Measurements from ENCODE around the gene PTCH1. TPM values are rescaled to one million over a fixed set of nuclear protein-coding genes. Genes with fewer than 3 reads are reported as not detected.

PTCH1 gene
- total RNA-seq, 2 experiments from 2014 or later, result 5.0 to 6.1 TPM

DNA sequence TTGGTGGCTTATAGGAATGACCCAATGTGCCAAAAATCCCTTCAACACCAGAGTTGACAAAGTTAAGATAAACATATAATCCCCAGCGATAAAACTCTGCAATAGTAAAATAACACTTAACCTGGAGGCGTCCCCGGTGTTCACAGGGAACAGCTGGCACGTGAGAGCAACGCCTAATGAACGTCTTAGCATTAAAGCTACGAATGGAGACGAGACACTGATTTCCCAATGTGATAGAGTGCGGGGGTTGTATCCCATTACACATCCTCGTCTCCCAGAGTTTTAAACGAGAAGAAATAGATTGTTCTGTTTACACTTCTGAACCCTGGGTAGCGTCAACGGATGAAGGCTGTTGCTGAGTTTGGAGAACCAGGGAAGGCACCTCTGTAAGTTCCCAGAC, 57.6 kb downstream of the PTCH1 start:
- Mint-ChIP-seq H3K36me3 (ENCODE audit: low read depth) (no peaks in the 10 kb centered on the region), H3K9me3 (ENCODE audit: insufficient read depth) (no peaks in the 10 kb centered on the region), H3K4me3 (no peak overlapping the region), H3K27me3 (ENCODE audit: low read depth) (peaks cover 16% of the 10 kb centered on the region), H3K4me1 (ENCODE audit: low read depth) (peaks cover 28% of the 10 kb centered on the region), H3K27ac (no peak overlapping the region)
- ChIA-PET CTCF (no interaction called here), POLR2A (no interaction called here)
- DNase-seq, result no peak
- no peak for ATAC-seq

- ChIA-PET CTCF (no interaction called here), POLR2A (no interaction called here)
- Mint-ChIP-seq H3K36me3 (ENCODE audit: low read depth) (no peaks in the 10 kb centered on the region), H3K27me3 (ENCODE audit: low read depth) (peaks cover 20% of the 10 kb centered on the region), H3K4me3 (no peak overlapping the region), H3K27ac (no peak overlapping the region), H3K4me1 (ENCODE audit: low read depth) (peaks cover 26% of the 10 kb centered on the region), H3K9me3 (ENCODE audit: insufficient read depth) (no peaks in the 10 kb centered on the region)
- no peak for DNase-seq
- ATAC-seq, result no peak
These were observed 58.1 kb downstream of the PTCH1 start for GRCh38 chr9:95458666-95459065.

DNA sequence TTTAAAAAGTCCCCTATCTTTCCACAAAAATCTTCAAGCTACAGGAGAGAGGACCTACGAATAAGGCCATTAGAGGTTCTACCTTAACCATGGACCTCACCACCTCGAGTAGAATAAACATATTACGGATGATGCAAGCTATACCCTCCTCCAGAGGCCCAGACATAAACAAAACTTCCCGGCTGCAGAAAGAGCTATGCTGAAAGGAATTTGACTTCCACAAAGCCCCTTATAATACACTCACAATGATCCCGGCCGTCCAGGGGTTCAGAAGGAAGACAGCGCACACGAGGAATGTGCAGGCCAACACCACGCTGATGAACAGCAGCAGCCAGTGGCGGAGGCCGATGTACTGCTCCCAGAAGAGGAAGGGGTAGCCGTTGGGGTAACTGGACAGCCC, 59.0 kb downstream of the PTCH1 start:
- H3K4me3 Mint-ChIP-seq, result no peak overlapping the region
- H3K4me1 Mint-ChIP-seq (ENCODE audit: low read depth), result peaks cover 19% of the 10 kb centered on the region

GRCh38 chr9:95455714-95456113, 61.1 kb downstream of the PTCH1 start:
- CTCF ChIA-PET, result no interaction called here

More for the DNA sequence above, 59.0 kb downstream of the PTCH1 start:
- ATAC-seq (no peak), DNase-seq (no peak)
- no peaks in the 10 kb centered on the region for H3K9me3 Mint-ChIP-seq (ENCODE audit: insufficient read depth)
- H3K27me3 Mint-ChIP-seq (ENCODE audit: low read depth), result peaks cover 21% of the 10 kb centered on the region
- no peaks in the 10 kb centered on the region for H3K36me3 Mint-ChIP-seq (ENCODE audit: low read depth)
- no peak overlapping the region for H3K27ac Mint-ChIP-seq
- CTCF ChIA-PET, result no interaction called here
- POLR2A ChIA-PET, result no interaction called here

DNA sequence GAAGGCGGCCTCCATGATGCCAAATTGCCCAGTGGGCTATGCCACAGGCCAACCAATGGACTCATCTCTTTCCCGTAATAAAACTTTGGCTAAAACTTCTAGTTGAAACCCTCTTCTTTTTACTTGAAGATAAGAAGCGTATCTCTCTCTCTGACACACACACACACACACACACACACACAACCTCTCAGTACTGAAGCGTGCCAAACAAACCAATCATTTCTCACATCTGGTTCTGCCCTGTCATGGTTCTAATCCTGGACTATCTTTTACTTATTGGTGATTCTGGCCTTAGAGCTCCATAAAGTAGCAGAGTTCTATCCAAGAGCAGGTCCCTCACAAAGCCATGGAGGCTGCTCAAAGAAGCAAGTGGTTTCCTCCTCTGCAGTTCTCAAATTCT, 64.6 kb downstream of the PTCH1 start:
- H3K36me3 Mint-ChIP-seq (ENCODE audit: low read depth), result no peaks in the 10 kb centered on the region
- no peak for ATAC-seq
- H3K4me3 Mint-ChIP-seq, result no peak overlapping the region
- no peaks in the 10 kb centered on the region for H3K4me1 Mint-ChIP-seq (ENCODE audit: low read depth)
- POLR2A ChIA-PET, result no interaction called here
- peaks cover 12% of the 10 kb centered on the region for H3K27me3 Mint-ChIP-seq (ENCODE audit: low read depth)
- no peaks in the 10 kb centered on the region for H3K9me3 Mint-ChIP-seq (ENCODE audit: insufficient read depth)
- CTCF ChIA-PET, result no interaction called here
- no peak overlapping the region for H3K27ac Mint-ChIP-seq
- no peak for DNase-seq

More at GRCh38 chr9:95455714-95456113, 61.1 kb downstream of the PTCH1 start:
- no peak overlapping the region for H3K27ac Mint-ChIP-seq
- no peaks in the 10 kb centered on the region for H3K36me3 Mint-ChIP-seq (ENCODE audit: low read depth)
- H3K4me1 Mint-ChIP-seq (ENCODE audit: low read depth), result no peaks in the 10 kb centered on the region
- no peak for ATAC-seq
- POLR2A ChIA-PET, result no interaction called here
- peaks cover 16% of the 10 kb centered on the region for H3K27me3 Mint-ChIP-seq (ENCODE audit: low read depth)
- H3K4me3 Mint-ChIP-seq, result no peak overlapping the region
- DNase-seq, result no peak
- no peaks in the 10 kb centered on the region for H3K9me3 Mint-ChIP-seq (ENCODE audit: insufficient read depth)

DNA sequence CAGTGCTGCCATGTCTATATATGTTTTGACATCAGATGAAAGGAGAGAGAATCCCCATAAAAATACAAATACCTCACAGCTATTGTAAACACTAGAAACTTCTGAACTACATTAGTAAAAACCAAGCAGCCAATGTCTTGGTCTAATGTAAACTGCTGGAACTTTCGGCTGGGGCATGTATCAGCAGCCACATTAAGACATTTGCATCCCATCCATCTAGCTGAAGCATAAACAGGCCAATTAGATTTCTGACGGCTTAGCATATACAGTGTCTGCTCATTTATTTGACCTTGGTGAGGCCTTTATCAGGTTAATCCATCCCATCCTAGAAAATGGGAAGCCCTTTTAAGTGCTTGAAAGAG, 65.7 kb downstream of the PTCH1 start:
- ATAC-seq (no peak), DNase-seq (no peak)
- H3K9me3 Mint-ChIP-seq (ENCODE audit: insufficient read depth), result no peaks in the 10 kb centered on the region
- POLR2A ChIA-PET, result no interaction called here
- peaks cover 12% of the 10 kb centered on the region for H3K27me3 Mint-ChIP-seq (ENCODE audit: low read depth)
- H3K4me1 Mint-ChIP-seq (ENCODE audit: low read depth), result no peaks in the 10 kb centered on the region
- no peaks in the 10 kb centered on the region for H3K36me3 Mint-ChIP-seq (ENCODE audit: low read depth)
- CTCF ChIA-PET, result no interaction called here
- no peak overlapping the region for H3K4me3 Mint-ChIP-seq
- H3K27ac Mint-ChIP-seq, result no peak overlapping the region

DNA sequence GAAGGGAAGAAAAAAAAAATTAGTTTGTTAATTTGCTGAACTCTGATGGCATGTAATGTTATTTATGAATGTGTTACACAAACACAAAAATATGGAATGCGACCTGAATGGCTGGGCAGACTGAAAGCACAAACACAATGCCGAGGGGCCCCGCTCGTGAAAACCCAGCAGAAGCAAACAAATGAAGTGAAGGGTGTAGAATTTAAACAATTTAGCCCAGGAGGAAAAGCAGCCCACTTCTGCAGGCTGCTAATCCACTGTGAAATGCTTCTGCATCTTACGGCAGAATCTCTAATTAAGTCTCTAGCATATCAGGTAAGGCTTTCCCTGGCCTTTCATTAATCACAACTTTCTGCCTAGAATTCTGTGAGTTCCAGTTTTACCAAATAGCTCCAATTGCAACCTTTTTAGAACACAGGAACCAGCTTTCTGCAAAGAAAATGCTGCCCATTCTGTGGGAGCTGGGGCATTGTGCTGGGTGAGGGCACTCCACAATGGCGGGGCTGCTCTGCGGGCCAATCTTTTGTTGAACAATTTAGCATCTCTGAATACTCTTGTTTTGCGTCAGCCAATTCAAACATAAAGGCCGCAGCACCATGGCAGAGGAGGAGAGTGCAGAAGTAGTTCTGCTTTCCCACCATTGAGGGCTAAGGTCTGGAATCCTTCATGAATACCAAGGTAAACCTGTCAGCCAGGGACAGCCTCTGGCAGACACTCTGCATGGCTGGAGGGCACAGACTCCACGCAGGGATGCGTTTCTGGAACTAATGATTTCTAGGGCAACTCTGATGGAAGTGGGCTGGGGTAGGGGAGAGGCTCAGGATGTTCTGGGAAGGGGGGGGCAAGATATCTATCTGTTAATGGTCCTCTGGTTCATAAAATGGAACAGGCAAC, 66.4 kb downstream of the PTCH1 start:
- POLR2A ChIA-PET, result no interaction called here
- H3K4me3 Mint-ChIP-seq, result no peak overlapping the region
- no peaks in the 10 kb centered on the region for H3K36me3 Mint-ChIP-seq (ENCODE audit: low read depth)

GRCh38 chr9:95449016-95449415, 67.8 kb downstream of the PTCH1 start:
- ChIA-PET POLR2A (interaction anchor here (0.7 kb wide), 1 partner anchor 29 kb away, joined by 3 read pairs; no protein-coding TSS in a partner anchor), CTCF (no interaction called here)
- no peak for DNase-seq
- H3K4me1 Mint-ChIP-seq (ENCODE audit: low read depth), result peaks cover 3% of the 10 kb centered on the region
- no peaks in the 10 kb centered on the region for H3K36me3 Mint-ChIP-seq (ENCODE audit: low read depth)
- H3K4me3 Mint-ChIP-seq, result no peak overlapping the region
- no peak overlapping the region for H3K27ac Mint-ChIP-seq
- H3K9me3 Mint-ChIP-seq (ENCODE audit: insufficient read depth), result no peaks in the 10 kb centered on the region
- peaks cover 13% of the 10 kb centered on the region for H3K27me3 Mint-ChIP-seq (ENCODE audit: low read depth)
- no peak for ATAC-seq

More for the DNA sequence above, 66.4 kb downstream of the PTCH1 start:
- peaks cover 14% of the 10 kb centered on the region for H3K27me3 Mint-ChIP-seq (ENCODE audit: low read depth)
- DNase-seq (no peak), ATAC-seq (no peak)
- CTCF ChIA-PET, result no interaction called here
- H3K4me1 Mint-ChIP-seq (ENCODE audit: low read depth), result no peaks in the 10 kb centered on the region
- no peak overlapping the region for H3K27ac Mint-ChIP-seq
- no peaks in the 10 kb centered on the region for H3K9me3 Mint-ChIP-seq (ENCODE audit: insufficient read depth)

GRCh38 chr9:95447660-95448420, 68.9 kb downstream of the PTCH1 start:
- no peak for ATAC-seq
- H3K27me3 Mint-ChIP-seq (ENCODE audit: low read depth), result peaks cover 11% of the 10 kb centered on the region
- no peak for DNase-seq
- ChIA-PET POLR2A (no interaction called here), CTCF (no interaction called here)
- peaks cover 3% of the 10 kb centered on the region for H3K4me1 Mint-ChIP-seq (ENCODE audit: low read depth)
- H3K9me3 Mint-ChIP-seq (ENCODE audit: insufficient read depth), result no peaks in the 10 kb centered on the region
- no peak overlapping the region for H3K27ac Mint-ChIP-seq
- H3K4me3 Mint-ChIP-seq, result no peak overlapping the region
- no peaks in the 10 kb centered on the region for H3K36me3 Mint-ChIP-seq (ENCODE audit: low read depth)

- ChIA-PET CTCF (no interaction called here), POLR2A (no interaction called here)
- no peak overlapping the region for H3K4me3 Mint-ChIP-seq
- no peak overlapping the region for H3K27ac Mint-ChIP-seq
- no peaks in the 10 kb centered on the region for H3K9me3 Mint-ChIP-seq (ENCODE audit: insufficient read depth)
- DNase-seq, result no peak
- no peaks in the 10 kb centered on the region for H3K36me3 Mint-ChIP-seq (ENCODE audit: low read depth)
- H3K4me1 Mint-ChIP-seq (ENCODE audit: low read depth), result peaks cover 3% of the 10 kb centered on the region
- no peak for ATAC-seq
- H3K27me3 Mint-ChIP-seq (ENCODE audit: low read depth), result peaks cover 16% of the 10 kb centered on the region
These were observed 69.8 kb downstream of the PTCH1 start for GRCh38 chr9:95446984-95447383.

DNA sequence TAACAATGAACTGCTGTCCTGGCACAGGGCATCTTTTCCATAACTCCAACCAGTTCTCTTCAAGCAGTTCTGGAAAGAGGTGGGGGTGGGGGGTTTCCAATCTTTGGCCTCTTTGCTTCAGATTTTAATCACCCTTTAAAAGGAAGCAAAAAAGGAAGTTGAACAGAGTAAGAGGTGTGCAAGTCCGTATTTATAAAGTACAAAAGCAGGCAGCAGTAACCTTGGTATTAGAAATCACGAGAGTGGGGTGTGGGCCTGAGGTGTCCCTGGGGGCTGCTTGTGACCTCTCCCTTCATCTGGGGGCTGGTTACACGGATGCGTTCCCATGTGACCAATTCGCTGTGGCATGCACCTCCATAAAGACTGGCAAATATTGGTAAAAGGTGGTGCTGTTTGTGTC, 70.5 kb downstream of the PTCH1 start:
- no peaks in the 10 kb centered on the region for H3K36me3 Mint-ChIP-seq (ENCODE audit: low read depth)
- DNase-seq, result no peak
- peaks cover 13% of the 10 kb centered on the region for H3K27me3 Mint-ChIP-seq (ENCODE audit: low read depth)
- no peak overlapping the region for H3K27ac Mint-ChIP-seq
- H3K9me3 Mint-ChIP-seq (ENCODE audit: insufficient read depth), result no peaks in the 10 kb centered on the region
- H3K4me1 Mint-ChIP-seq (ENCODE audit: low read depth), result peaks cover 3% of the 10 kb centered on the region
- ChIA-PET POLR2A (no interaction called here), CTCF (no interaction called here)
- ATAC-seq, result no peak
- no peak overlapping the region for H3K4me3 Mint-ChIP-seq

DNA sequence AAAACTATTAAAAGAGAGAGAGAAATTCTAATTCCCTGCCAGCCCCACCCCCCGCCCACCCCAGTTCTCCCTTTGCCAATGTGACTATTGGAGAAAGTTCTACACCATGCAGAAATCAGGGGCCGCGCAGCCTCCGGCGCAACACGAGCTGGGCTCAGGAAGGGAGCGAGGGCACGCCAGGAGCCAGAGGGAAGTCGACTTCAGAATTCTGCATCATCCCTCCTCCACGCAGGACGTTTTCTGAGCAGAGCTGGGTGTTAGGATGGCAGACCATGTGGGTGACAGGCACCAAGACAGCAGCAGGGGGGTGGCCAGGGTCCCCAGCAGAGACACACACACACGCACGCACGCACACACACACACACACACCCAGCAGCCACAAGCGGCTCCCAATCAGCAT, 72.6 kb downstream of the PTCH1 start:
- Mint-ChIP-seq H3K36me3 (ENCODE audit: low read depth) (no peaks in the 10 kb centered on the region), H3K4me3 (no peak overlapping the region), H3K27me3 (ENCODE audit: low read depth) (peaks cover 20% of the 10 kb centered on the region), H3K9me3 (ENCODE audit: insufficient read depth) (no peaks in the 10 kb centered on the region), H3K4me1 (ENCODE audit: low read depth) (peaks cover 3% of the 10 kb centered on the region), H3K27ac (no peak overlapping the region)
- DNase-seq (no peak), ATAC-seq (no peak)
- ChIA-PET CTCF (interaction anchor here (0.7 kb wide), 1 partner anchor 174 kb away, joined by 3 read pairs; no protein-coding TSS in a partner anchor), POLR2A (no interaction called here)

Data from activated CD8-positive, alpha-beta T cell treated with anti-CD3 and anti-CD28 coated beads, Interleukin-2, amount 10 ng/mL, durations not matched to agents 7 days and 5 days (primary cell).